ENCODE results near the gene CES1.

DNA sequence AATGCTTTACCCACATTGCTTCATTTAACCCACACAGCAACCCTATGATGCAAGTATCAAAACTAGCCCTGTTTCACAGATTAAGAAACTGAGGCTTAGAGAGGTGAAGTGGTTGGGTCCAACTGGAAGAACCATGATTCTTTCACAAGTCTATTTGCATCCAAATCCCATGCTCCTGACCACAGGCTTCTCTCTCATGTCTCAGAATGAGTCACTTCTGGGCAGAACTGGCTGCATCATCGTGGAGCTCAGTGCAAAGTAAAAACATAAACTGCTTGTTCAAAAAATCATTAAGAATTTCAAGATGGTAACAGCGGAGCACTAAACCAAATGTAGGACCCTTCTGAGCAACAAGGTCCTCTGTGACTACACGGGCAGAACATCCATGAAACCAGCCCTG, 20.2 kb upstream of the CES1 start:
- TF ChIP-seq, protein P1, sequence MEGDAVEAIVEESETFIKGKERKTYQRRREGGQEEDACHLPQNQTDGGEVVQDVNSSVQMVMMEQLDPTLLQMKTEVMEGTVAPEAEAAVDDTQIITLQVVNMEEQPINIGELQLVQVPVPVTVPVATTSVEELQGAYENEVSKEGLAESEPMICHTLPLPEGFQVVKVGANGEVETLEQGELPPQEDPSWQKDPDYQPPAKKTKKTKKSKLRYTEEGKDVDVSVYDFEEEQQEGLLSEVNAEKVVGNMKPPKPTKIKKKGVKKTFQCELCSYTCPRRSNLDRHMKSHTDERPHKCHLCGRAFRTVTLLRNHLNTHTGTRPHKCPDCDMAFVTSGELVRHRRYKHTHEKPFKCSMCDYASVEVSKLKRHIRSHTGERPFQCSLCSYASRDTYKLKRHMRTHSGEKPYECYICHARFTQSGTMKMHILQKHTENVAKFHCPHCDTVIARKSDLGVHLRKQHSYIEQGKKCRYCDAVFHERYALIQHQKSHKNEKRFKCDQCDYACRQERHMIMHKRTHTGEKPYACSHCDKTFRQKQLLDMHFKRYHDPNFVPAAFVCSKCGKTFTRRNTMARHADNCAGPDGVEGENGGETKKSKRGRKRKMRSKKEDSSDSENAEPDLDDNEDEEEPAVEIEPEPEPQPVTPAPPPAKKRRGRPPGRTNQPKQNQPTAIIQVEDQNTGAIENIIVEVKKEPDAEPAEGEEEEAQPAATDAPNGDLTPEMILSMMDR (IDR thresholded peaks at IDR 0.05; ENCODE audit: borderline replicate concordance, extremely low read depth, low read length, poor library complexity, severe bottlenecking), result no peak
- TF ChIP-seq EZH2 (IDR thresholded peaks at IDR 0.05; ENCODE audit: borderline replicate concordance, low read depth, low read length, severe bottlenecking), result no peak
